HG02970 (cell line): ENCODE data around the gene HSP90AB1.

Experiments used
- ATAC-seq: cut with Tn5 transposase; IDR thresholded peaks from one replicate; pipeline ENCODE4 v1.9.1; 2021; ENCODE audit warnings: mild to moderate bottlenecking, moderate library complexity, moderate number of reproducible peaks; ENCODE audit not compliant: unreplicated experiment, low FRiP score

The HSP90AB1 gene

DNA sequence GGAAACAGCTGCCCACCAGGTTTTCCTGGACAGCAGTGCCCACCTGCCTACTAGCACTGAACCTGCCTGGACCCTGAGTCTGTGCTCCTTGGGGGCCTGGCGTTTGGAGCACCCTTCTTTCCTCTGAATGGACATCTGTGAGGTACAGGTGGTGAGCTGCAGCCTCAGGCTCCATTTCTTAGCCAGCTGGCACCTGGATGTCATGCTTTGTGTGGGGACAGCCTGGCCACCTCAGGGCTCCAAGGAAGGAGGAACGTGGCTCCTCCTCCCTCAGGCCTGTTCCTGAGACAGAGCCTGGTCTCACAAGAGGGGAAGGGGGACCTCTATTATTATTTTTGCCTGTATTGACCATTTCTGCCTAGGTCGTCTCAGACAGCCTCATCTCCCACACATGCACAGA lies 31.4 kb downstream of the HSP90AB1 start:
- ATAC-seq = no peak

DNA sequence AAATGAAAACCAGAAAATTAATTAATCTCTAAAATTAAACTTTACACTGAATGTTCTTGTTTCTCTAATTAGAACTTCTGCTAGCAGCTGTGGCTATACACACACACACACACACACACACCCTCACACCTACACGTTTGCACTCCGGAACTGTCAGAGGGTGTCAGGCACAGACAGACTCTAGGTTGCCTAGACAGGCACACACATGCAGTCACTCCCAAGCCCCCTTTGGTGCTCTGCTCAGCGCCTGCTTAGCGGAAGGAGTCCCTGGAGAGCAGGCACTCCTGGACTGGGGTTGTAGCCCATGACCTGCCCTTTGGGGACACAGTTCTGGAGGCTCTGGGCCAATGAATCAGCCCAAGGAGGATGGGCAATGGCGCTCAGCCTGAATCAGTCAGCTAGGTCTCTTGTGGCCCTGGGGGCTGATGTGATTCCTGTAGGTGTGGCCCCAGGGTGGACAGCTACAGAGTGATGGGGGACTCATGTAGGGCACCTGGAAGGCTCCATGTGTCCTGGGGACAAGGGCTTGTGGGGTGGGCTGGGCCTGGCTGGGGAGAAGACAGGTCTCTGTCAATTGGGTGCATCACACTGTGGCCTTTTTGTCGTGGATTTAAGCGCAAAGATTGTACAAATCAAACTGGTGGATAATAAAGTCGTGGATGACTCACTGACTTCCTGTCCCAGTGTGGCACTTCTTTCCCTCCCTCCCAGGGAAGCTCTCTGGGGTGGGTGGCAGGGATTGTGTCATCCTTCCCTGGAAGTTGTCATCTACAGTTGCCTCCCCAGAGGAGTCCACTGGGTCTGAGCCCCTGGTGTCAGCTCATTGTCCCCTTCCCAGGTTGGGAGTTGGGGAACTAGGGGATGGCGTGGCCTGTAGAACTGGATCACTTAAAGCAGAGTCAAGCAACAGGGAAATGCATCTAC lies 32.1 kb downstream of the HSP90AB1 start:
- no peak for ATAC-seq

DNA sequence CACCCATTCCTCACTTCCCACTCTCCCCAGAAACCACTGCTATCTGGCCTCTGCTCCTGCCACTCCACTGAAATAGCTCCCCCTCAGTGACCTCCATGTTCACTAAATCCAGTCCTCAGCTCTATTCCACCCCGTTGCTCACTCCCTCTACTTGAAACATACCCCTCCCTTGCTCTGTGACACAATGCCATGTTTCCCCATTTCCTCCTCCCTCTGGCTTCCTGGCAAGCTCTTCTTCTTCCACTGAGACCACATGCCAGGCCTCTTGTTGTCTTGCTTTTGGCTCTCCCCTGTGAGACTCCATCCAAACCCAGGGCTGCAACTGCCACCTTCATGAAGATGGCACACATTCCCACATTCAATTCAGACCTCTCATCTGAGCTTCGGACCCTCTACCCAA lies 37.2 kb downstream of the HSP90AB1 start:
- ATAC-seq = no peak

DNA sequence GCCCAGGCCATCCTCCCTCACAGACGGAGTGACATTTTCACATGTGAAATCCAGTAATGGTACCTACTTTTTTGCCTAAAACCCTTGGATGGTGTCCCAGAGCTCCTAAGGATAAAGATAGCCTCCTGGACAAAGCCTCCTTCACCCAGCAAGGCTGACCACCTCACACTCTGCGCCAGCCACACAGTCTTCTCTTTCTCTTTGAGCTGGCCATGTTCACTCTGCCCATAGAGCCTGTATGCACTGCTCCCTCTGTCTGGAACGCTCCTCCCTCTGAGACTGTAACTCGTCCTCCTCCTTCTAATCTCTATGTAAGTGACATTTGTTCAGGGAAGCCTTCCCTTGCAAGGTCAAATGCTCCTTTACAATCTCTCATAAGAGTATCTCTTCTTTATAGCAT lies 38.0 kb downstream of the HSP90AB1 start:
- ATAC-seq = no peak

DNA sequence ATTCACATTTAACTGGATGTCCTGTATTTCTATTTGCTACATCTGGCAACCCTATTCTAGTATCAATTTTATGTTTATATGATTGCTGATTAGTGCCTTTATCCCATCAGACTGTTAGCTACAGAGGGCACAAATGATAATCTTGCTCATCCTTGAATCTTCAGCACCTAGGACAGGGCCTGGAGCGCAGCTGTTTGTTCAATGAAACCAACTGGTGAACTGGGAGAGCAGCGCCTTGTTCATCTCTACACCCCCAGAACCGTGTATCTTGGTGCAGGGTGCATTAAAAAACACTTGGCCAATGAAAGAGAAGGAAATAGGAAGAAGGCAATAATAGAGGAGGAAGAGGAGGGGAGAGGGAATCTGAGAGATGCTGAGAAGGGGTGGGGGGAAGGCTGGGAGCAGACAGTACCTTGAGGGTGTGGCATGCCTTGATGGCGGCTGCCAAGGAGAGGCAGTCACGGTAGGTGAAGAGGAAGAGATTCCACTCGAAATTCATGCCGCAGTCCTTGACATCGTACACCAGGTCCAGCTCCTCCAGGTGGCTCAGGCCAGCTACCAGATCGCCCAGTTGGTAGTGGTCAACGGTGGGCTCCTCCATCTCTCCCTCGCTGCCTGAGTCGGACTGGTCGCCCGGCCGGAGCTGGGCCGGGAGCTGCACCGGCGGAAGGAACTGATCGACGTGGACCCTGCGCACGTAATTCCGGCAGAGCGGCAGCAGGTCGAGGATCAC lies 38.8 kb downstream of the HSP90AB1 start:
- ATAC-seq = no peak

DNA sequence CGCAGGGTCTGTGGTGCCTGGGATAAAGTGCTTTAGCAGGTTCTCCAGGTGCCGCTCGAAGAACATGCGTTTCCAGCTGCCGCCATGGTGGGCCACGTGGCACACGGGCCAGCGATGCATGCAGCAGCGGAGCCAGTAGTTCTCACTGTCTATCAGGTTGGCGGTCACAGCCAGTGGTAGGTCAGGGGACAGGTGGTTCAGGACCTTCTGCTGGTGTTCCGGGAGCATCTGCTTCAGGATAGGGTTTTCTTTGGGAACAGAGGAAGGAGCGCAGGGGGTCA lies 39.3 kb downstream of the HSP90AB1 start:
- ATAC-seq = no peak

DNA sequence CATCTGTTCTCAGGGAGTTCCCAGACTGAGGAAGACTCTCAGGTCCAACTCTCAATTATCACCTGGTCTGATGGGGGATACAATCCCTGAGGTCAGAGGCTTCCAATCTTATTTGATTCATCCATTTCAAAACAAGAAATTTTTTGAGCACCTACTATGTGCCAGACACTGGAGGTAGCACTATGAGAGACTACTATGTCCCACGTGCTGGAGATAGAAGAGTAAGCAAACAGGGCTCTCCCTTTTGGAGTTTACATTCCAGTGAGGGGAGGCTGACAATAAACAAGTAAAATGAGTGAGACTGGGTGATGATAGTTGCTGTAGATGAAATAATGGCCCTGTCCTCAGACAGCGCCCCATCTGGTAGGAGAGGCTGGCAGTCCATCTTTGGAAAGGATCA lies 39.8 kb downstream of the HSP90AB1 start:
- no peak for ATAC-seq

DNA sequence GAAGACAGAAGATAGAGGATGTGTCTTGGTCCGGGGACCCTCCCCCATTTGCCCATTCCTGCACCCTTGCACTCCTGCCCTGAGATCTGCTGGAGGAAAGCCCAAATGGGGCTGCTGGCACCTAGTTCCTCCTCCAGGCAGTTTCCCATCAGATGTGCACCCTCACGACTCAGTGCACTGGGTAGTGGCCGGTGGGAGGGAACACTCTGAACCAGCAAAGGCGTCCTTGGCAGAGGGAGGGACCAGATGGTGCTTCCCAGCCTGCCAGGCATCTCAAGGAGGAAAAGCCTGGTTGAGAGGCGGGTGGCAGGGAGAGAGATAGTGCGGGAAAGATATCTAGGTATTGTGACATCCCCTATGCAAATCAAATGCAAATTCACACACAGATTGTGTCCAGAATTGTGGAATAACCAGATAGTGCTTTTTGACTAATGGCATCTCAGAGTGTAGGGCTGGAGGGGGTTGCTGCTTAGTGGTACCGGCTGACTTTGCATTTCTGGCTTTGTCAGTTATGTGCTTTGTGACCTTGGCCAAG lies 42.9 kb downstream of the HSP90AB1 start:
- no peak for ATAC-seq

DNA sequence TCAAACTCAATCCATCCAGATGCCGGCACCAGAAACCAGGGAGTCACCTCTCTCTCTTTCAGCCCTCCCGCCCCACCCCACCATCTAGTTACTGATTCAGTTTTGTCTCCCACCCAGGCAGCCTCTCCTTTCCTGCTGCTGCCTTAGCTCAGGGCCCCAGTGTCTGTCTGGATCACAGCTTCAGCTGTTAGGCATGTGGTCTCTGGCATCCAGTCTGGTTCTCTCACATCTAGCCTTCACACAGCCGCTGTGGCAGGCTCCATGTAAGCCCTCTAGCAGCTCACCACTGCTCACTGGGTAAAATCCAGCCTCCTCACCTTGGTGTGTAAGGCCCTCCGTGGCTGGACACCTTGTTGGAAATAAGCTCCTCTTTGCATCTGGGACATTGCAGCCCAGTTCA lies 44.9 kb downstream of the HSP90AB1 start:
- no peak for ATAC-seq

DNA sequence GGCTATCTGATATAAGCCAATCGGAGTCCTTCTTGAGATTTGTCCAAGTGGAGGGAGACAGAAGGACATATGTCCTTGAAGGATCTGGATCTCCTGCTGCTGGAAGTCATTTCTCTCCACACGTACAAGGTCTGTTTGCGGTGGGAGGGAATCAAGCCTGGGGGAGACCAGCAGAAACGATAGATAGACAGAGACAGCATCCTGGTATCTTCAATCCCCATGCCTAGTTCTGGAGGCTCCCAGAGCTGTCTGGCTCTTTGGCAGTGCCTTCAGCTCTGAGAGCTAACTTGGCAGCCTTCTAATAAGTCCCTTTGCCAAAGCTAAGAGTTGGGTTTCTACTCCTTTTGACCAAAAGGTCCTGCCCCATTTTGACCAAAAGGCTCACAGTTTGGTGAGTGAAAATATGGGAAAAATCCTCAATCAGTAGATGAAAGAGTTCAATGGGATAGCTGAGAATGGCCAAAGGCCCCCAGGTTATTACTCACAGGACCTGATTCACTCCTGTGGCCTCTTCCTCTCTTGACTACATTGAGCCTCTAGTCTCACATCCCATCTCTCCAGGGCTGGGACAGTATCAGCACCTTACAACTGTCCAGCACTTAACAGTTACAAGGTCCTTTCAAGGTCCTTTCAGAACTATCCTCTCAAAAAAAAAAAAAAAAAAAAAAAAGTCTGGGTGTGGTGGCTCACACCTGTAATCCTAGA lies 45.9 kb downstream of the HSP90AB1 start:
- ATAC-seq = no peak

DNA sequence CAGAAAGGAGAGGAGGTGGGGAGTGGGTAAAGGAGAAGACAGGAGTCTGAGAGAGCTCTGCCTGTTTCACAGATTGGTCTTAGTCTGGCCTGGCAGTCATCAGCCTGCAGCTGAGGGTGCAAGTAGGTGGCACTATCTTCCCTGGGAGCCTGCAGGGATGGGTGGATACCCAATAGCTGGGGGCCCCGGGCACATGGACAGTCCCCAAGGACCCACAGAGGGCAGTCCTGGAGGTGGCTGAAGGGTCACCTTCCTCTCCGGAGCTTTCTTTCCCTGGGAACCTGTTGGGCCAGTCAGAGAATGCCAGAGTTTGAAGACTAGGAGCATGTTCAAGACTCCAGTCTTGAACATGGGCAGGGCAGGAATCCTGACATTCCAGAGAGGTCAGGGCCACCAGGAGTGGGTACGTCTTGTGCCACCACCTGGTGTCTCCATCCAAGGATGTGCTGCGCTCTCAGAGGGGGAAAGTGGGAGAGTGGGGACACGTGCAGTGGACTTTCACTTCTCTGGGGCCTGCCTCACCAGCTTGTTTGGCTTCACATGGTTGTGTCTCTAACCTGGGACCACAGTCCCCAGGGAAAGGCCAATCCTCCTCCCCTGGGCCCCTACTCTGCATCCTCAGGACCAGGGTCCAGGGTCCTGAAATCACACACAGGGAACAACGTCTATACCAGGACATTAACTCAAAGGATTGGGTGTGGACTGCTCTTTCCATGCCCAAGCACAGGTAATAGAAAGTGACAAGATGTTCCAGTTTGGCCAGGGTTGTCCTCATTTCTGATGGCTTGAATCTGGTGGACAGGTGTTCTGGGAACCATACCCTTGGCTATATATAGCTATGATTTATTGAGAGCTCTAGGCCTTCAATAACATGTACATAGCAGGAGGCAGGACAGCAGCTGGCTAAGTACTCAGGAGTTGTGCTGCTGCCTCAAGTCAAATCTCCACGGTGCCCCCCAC lies 48.2 kb downstream of the HSP90AB1 start:
- ATAC-seq = no peak

DNA sequence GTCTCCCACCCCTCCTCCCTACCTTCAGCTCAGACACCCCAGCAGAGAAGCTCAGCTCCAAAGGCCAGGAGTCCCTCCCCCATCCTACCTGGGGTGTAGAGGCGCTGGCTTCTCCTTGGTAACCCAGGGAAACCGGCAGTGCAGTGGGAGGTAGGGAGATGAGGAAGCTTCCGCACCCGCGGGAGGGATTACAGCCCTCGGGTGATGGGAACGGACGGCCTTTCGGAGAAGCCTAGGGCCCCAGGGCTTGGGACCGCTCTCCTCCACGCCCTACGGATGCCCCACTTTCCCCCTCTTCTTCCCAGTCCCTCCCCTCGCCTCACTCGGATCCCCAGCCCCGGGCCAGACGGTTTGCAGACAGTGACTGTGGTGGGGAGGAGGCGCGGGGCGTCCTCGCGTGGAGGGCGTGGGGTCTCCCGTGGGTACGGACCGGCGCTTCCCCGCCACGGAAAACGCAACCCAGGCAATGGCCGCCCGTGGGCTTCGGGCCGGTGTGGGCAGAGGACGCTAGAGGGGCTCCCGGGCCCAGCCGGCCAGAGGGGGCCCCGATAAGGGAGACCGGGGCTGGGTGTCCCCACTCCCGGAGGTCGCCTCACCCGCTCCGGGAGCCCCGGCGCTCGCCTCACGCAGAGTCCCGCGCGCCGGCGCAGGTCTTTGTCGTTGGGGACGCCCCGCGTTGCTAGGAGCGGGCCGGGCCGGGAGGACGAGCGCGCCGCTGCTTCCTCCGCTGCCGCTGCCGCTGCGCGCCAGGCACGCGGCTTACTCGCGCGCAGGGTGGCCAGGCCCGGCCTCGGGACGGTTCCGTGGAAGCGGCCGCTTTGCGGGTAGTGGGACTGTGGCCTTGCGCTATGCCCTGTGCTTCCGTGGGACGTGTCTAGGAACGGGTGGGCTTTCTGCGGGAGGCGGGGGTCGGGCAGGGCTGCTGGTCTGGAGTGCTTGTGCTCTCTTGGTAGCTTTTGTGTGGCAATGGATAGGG lies 50.5 kb downstream of the HSP90AB1 start:
- no peak for ATAC-seq

DNA sequence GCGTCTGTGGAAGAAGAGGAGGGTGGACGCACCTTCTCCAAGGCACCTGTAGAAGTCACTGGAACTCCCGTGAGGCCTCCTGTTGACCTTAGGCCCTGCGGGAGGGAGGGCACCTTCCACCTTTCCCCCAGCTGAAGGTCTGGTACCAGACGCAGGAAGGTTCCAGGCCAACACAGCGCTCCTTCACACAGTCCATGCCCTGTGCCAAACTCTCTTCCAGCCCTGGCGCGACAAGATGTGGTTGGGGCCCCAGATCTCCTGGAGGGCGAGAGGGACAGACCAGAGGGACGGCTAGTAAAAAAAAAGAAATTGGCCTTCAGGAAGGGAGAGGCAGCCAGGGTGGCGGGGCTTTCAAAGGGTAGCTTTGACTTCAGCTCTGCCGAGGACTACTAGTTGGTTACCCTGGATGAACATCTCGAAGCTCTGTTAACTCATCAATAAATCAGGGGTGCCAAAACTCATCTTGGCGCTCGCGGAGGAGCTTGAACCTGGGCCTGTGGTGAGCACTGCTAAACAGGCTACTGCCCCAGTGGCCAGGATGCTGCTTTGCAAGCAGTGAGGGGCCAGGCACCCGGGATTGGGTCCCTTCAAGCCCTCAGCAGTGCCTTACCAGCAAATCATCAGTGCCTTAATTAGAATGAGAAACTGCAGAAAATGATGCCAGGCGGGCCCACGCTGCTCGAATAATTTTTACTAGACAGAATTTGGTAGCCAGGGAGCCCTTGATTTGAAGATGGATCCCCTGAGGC lies 51.3 kb downstream of the HSP90AB1 start:
- no peak for ATAC-seq

DNA sequence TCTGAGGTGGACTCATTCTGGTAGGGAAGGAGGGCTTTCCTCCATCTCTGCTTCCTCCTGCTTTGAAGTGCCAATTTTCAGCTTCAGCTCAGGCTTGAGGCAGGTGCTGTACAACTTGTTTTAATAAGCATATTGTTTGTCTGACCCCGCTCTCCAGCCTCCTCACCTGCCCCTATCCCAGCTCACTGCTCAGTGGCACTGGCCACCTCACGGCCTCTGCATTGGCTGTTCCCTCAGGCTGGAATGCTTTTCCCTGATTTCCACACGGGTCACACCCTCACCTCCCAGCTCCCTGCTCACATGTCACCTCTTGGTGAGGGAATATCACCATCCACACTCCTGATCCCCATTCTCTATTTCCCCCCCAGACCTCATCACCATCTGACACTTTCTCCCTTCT lies 52.0 kb downstream of the HSP90AB1 start:
- ATAC-seq = no peak

DNA sequence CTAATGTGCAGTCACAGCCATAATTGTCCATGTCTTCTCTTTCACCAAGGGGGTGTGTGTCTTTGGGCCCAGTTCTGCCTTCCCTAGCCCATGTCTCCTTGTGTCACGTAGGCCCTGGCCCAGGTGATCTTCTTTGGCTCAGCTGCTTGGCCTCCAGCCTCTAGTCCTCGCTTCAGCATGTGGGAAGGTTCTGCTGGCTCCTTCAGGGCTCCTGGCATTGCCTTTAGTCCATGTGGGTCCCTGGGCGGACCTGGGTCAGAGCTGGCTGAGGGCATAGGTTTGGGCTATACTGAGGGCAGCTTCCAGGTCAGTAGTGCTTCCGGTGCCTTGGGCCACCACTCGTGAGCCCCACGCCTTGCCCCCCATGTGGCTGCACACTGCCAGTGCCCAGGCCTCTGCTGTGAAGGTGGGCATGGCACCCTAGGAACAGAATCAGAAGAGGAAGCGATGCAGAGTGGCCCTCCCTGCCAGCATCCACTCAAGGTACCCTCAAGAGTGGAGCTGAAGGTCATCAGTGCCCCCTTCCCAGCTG lies 53.5 kb downstream of the HSP90AB1 start:
- ATAC-seq = no peak

DNA sequence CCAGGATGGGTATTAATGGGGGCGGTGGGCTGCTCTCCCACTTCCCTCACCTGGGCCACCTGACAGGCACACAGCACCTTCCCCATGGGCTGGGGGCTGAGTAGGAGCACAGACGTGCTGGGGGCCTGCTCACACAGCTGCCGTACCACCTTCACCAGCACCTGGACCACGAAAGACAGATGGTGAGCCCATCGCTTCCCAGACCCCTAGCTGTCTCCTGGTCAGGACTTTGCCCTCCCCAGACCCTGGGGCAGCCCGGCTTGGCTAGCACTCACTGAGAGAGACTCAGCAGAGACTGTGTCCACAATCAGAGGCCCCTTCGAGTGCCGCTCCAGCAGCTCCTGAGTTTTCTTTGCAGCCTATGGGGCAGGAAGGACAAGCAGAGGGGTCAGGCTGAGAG lies 54.2 kb downstream of the HSP90AB1 start:
- ATAC-seq = no peak

DNA sequence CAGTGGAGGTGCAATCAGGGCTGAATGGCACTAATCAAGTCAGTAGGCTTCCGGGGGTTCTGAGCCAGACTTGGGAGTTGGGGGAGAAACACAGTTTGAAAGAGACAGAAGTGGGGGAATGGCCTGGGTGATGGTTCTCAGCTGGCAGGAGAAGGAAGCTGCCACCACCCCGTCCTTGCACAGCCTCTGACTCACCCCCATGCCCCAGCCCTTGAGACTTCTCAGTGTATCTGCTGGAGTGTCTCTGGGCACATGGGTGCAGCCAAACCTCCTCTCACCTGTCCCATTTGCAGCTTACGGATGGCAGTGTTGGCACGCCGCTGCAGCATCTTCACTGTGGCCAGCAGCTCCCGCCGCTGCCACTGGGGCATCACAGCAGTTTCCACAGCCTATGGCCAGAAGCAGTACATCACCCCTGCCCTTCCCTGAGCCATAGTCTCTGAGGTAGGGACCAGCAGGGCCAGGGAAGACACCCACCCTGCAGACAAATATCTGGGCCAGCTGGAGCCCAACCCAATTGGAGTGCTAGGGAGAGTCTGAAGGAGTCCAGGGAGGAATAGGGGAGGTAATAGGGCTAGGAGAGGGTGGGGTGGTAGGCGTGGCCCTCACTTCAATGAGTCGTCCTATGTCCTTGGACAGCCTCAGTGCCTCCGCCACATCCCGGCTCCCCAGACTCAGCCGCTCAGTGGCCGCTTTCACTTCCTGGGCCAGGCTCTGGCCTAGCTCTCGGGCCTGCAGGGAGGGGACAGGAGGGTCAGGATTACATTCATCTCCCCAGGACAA lies 55.1 kb downstream of the HSP90AB1 start:
- ATAC-seq = no peak
